Astrocyte (in vitro differentiated cells and primary cell): ENCODE results near the gene SHROOM1.

ENCODE experiments used
- EZH2 ChIP-seq: IDR thresholded peaks from 2 replicates; pipeline ENCODE4 v1.6.1; 2012; ENCODE audit warnings: mild to moderate bottlenecking, low read length, inconsistent platforms; ENCODE audit not compliant: insufficient read depth
- TF ChIP-seq, protein P1 (sequence below): IDR thresholded peaks from 2 replicates; pipeline ENCODE4 v1.5.1; 2011; ENCODE audit warnings: low read depth, mild to moderate bottlenecking, inconsistent platforms, low read length, moderate library complexity; ENCODE audit not compliant: insufficient read depth

DNA sequence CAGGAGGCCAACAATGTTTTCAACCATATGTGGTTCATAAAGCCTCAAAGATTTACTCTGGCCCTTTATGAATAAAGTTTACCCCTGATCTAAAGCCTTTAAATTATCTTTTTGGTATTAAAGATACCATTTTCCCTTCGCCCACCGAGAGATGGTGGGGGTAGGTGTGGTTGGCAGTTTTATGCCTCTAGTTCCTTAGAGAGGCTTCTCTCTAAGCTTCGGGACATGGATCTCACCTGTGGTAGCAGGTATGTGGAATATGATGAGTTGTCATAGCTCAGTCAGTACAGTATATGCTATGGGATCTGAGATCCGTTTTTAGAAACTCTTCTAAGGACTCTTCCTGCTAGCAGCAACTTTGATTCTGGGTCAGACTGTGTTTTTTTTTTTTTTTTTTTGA is 38.3 kb upstream of the SHROOM1 start:
- TF ChIP-seq, protein P1, sequence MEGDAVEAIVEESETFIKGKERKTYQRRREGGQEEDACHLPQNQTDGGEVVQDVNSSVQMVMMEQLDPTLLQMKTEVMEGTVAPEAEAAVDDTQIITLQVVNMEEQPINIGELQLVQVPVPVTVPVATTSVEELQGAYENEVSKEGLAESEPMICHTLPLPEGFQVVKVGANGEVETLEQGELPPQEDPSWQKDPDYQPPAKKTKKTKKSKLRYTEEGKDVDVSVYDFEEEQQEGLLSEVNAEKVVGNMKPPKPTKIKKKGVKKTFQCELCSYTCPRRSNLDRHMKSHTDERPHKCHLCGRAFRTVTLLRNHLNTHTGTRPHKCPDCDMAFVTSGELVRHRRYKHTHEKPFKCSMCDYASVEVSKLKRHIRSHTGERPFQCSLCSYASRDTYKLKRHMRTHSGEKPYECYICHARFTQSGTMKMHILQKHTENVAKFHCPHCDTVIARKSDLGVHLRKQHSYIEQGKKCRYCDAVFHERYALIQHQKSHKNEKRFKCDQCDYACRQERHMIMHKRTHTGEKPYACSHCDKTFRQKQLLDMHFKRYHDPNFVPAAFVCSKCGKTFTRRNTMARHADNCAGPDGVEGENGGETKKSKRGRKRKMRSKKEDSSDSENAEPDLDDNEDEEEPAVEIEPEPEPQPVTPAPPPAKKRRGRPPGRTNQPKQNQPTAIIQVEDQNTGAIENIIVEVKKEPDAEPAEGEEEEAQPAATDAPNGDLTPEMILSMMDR, result no peak
- no peak for TF ChIP-seq EZH2
